AG04449 (cell line): ENCODE measurements around the gene SLC2A9.

Source experiments
- CTCF ChIA-PET: fragments of 350-600 bp; formaldehyde crosslinking; extraction: SDS; loops from one replicate; lab custom pipeline; 2021; ENCODE audit warnings: antibody characterized with exemption; lab: Yijun Ruan, JAX
- POLR2A ChIA-PET: fragments of 400-600, 350-600 bp; formaldehyde crosslinking; extraction: SDS; loops from one replicate; lab custom pipeline; 2020; ENCODE audit warnings: antibody characterized with exemption, inconsistent platforms; lab: Yijun Ruan, JAX
- DNase-seq: peaks from one replicate; pipeline ENCODE4 v3.0.0-alpha.2; 2010; ENCODE audit warnings: low read depth, low spot score
- H3K4me3 ChIP-seq: 2 replicates; pipeline ENCODE4 v1.5.1; 2011; ENCODE audit warnings: low read depth, mild to moderate bottlenecking, control low read depth, low read length
- CTCF ChIP-seq: IDR thresholded peaks from one replicate; pipeline ENCODE4 v1.5.1; 2011; ENCODE audit warnings: mild to moderate bottlenecking, moderate library complexity, low read length, control low read depth, inconsistent platforms; ENCODE audit not compliant: insufficient read depth; ENCODE audit errors: missing control alignments

Gene SLC2A9

GRCh38 chr4:9969526-9970398 lies 51.5 kb downstream of the SLC2A9 start:
- DNase-seq = no peak
- CTCF ChIA-PET = no interaction called here
- no peak for TF ChIP-seq CTCF
- no peak overlapping the region for H3K4me3 ChIP-seq
- POLR2A ChIA-PET = no interaction called here

GRCh38 chr4:9968472-9968871 lies 52.8 kb downstream of the SLC2A9 start:
- ChIA-PET POLR2A (no interaction called here), CTCF (no interaction called here)
- no peak overlapping the region for H3K4me3 ChIP-seq
- no peak for TF ChIP-seq CTCF
- no peak for DNase-seq

- no peak overlapping the region for H3K4me3 ChIP-seq
- POLR2A ChIA-PET = no interaction called here
- TF ChIP-seq CTCF = no peak
- CTCF ChIA-PET = no interaction called here
- DNase-seq = no peak
Observed at GRCh38 chr4:9964879-9965278, 56.4 kb downstream of the SLC2A9 start.

- ChIA-PET CTCF (no interaction called here), POLR2A (no interaction called here)
- DNase-seq = no peak
- no peak overlapping the region for H3K4me3 ChIP-seq
- no peak for TF ChIP-seq CTCF
Observed at GRCh38 chr4:9963328-9963727, 58.0 kb downstream of the SLC2A9 start.

GRCh38 chr4:9962611-9963314 lies 58.5 kb downstream of the SLC2A9 start:
- no peak overlapping the region for H3K4me3 ChIP-seq
- ChIA-PET POLR2A (no interaction called here), CTCF (no interaction called here)
- DNase-seq = no peak
- TF ChIP-seq CTCF = no peak

GRCh38 chr4:9954468-9954867 lies 66.8 kb downstream of the SLC2A9 start:
- no peak for DNase-seq
- ChIA-PET POLR2A (no interaction called here), CTCF (no interaction called here)
- no peak for TF ChIP-seq CTCF
- no peak overlapping the region for H3K4me3 ChIP-seq
